OCI-LY3 (cell line): Measurements from ENCODE around the gene BICD2.

Experiments
- CTCF ChIP-seq: fragments of 200-600, 300-600 bp; sonication (generic); IDR thresholded peaks from 2 replicates; pipeline ENCODE4 v1.5.1; 2014; ENCODE audit warnings: antibody characterized with exemption, low read length, low read depth
- EZH2phosphoT487 ChIP-seq: fragments of 200-600 bp; shearing (Covaris generic); IDR thresholded peaks from 2 replicates; pipeline ENCODE4 v1.6.1; 2018; ENCODE audit warnings: antibody characterized with exemption, mixed run types, low read depth

GRCh38 chr9:92764988-92765936, 629 bp upstream of the BICD2 start:
- TF ChIP-seq CTCF (peak; percentile 89), EZH2phosphoT487 (no peak)
